HepG2 (cell line): Measurements from ENCODE around the gene NELFCD. TPM values are rescaled to one million over a fixed set of nuclear protein-coding genes. Genes with fewer than 3 reads are reported as not detected.

ENCODE experiments used
- ATAC-seq: fragments of 200-7000 bp; cut with Tn5 transposase; 3 replicates; pipeline ENCODE4 v1.9.1; 2020; ENCODE audit warnings: mild to moderate bottlenecking, moderate library complexity
- BruUV-seq: library from RNA; stranded (reverse); fragments of 400-500 nt; replicated peaks from 2 replicates; lab custom pipeline; 2021; lab: Mats Ljungman, UMichigan
- CTCF ChIA-PET: fragments of 300-600 bp; formaldehyde crosslinking; extraction: SDS; loops from one replicate; lab custom pipeline; 2021; ENCODE audit warnings: low total read pairs, inconsistent platforms, low intra/inter-chr PET ratio; lab: Yijun Ruan, JAX
- POLR2A ChIA-PET: fragments of 350-600 bp; sonication (Branson Sonifier 250); formaldehyde crosslinking; loops from one replicate; lab custom pipeline; 2020; ENCODE audit warnings: antibody characterized with exemption, inconsistent platforms; lab: Yijun Ruan, JAX
- DNase-seq: peaks from one replicate; pipeline ENCODE4 v3.0.0-alpha.2; 2015; ENCODE audit warnings: low spot score
- FAIRE-seq: peaks from 3 replicates; lab custom pipeline; 2011; peaks lifted over from hg19 to GRCh38; lab: Jason Lieb, UNC
- H2AFZ ChIP-seq: one replicate; pipeline ENCODE4 v1.6.1; 2011; ENCODE audit warnings: low read length, inconsistent platforms
- H3K27ac ChIP-seq: fragments of 300-600 bp; 3 replicates; pipeline ENCODE4 v1.8.0; 2011; ENCODE audit warnings: mixed run types, mild to moderate bottlenecking, mixed read lengths, low read length, inconsistent platforms; ENCODE audit not compliant: insufficient read depth; ENCODE audit errors: extremely low read length
- H3K27me3 ChIP-seq, 2 experiments: fragments of 200-600 bp in 1 of 2; 2 replicates in 1 of 2; 3 replicates in 1 of 2; pipeline versions ENCODE4 v1.6.0 to v1.8.0; 2011; ENCODE audit warnings: low read length in 2 of 2, mild to moderate bottlenecking in 2 of 2, moderate library complexity in 2 of 2, inconsistent platforms in 1 of 2; ENCODE audit not compliant: insufficient read depth in 2 of 2, control insufficient read depth in 1 of 2
- H3K36me3 ChIP-seq, 2 experiments: fragments of 200-600 bp in 1 of 2; replicated peaks in 1 of 2; 2 replicates in 1 of 2; 3 replicates in 1 of 2; pipeline versions ENCODE4 v1.5.1 to v1.8.0; 2011; ENCODE audit warnings: low read length in 2 of 2, inconsistent platforms in 1 of 2; ENCODE audit not compliant: insufficient read depth in 2 of 2, control insufficient read depth in 1 of 2
- H3K4me1 ChIP-seq: 2 replicates; pipeline ENCODE4 v1.5.1; 2012; ENCODE audit warnings: low read length, inconsistent platforms; ENCODE audit not compliant: insufficient read depth
- H3K4me2 ChIP-seq: 2 replicates; pipeline ENCODE4 v1.6.0; 2011; ENCODE audit warnings: low read depth, low read length, inconsistent platforms
- H3K4me3 ChIP-seq, 3 experiments: fragments of 200-600 bp in 1 of 3; sonication (generic), shearing (Covaris generic) in 1 of 3; replicated peaks in 1 of 3; 2 replicates each; pipeline ENCODE4 v1.5.1; 2011 to 2016; ENCODE audit warnings: low read length in 3 of 3, inconsistent platforms in 2 of 3, low read depth in 2 of 3, mild to moderate bottlenecking in 2 of 3, control low read depth in 1 of 3, mixed read lengths in 1 of 3; ENCODE audit not compliant: insufficient read depth in 1 of 3
- H3K79me2 ChIP-seq: one replicate; pipeline ENCODE4 v1.6.1; 2011; ENCODE audit warnings: low read length, inconsistent platforms; ENCODE audit not compliant: insufficient read depth
- H3K9ac ChIP-seq: 2 replicates; pipeline ENCODE4 v1.6.0; 2011; ENCODE audit warnings: mild to moderate bottlenecking, low read depth, low read length, inconsistent platforms; ENCODE audit not compliant: insufficient read depth
- H3K9me3 ChIP-seq: 2 replicates; pipeline ENCODE4 v1.5.1; 2012; ENCODE audit warnings: mild to moderate bottlenecking, low read length
- H4K20me1 ChIP-seq: 2 replicates; pipeline ENCODE4 v1.6.0; 2011; ENCODE audit warnings: inconsistent platforms, mild to moderate bottlenecking, low read length, moderate library complexity; ENCODE audit not compliant: insufficient read depth
- CHD4 ChIP-seq: fragments of 200-600 bp; sonication (generic); IDR thresholded peaks from 2 replicates; pipeline ENCODE4 v1.7.0; 2017; ENCODE audit warnings: mild to moderate bottlenecking, low read length, borderline replicate concordance
- DRAP1 ChIP-seq: IDR thresholded peaks from 2 replicates; pipeline ENCODE4 v1.6.1; 2016; ENCODE audit warnings: missing genetic modification reagents, missing compliant biosample characterization
- GATAD1 ChIP-seq: IDR thresholded peaks from 2 replicates; pipeline ENCODE4 v1.6.1; 2016; ENCODE audit warnings: missing genetic modification reagents, missing compliant biosample characterization
- HNRNPL ChIP-seq: fragments of 200-400 bp; formaldehyde crosslinking; IDR thresholded peaks from 2 replicates; pipeline ENCODE4 v1.6.1; 2017; ENCODE audit warnings: mild to moderate bottlenecking, low read depth, low read length
- MTERF4 ChIP-seq: sonication (generic); formaldehyde crosslinking; IDR thresholded peaks from 2 replicates; pipeline ENCODE4 v1.8.0; 2023; ENCODE audit warnings: mild to moderate bottlenecking, missing genetic modification reagents
- NFE2 ChIP-seq: sonication (generic); formaldehyde crosslinking; IDR thresholded peaks from 2 replicates; pipeline ENCODE4 v1.4.0; 2020; ENCODE audit warnings: missing genetic modification reagents
- NFIB ChIP-seq: sonication (generic); formaldehyde crosslinking; IDR thresholded peaks from 2 replicates; pipeline ENCODE4 v1.9.0; 2021; ENCODE audit warnings: missing genetic modification reagents, mild to moderate bottlenecking, borderline replicate concordance
- PAF1 ChIP-seq: IDR thresholded peaks from 2 replicates; pipeline ENCODE4 v1.6.1; 2016; ENCODE audit warnings: missing genetic modification reagents, missing compliant biosample characterization
- RBFOX2 ChIP-seq: fragments of 200-400 bp; formaldehyde crosslinking; IDR thresholded peaks from 2 replicates; pipeline ENCODE4 v1.6.1; 2017; ENCODE audit warnings: low read depth, mild to moderate bottlenecking, low read length
- STAG1 ChIP-seq: sonication (generic); formaldehyde crosslinking; IDR thresholded peaks from 2 replicates; pipeline ENCODE4 v1.4.0; 2020; ENCODE audit warnings: missing genetic modification reagents
- TBX3 ChIP-seq: fragments of 450-650 bp; IDR thresholded peaks from 2 replicates; pipeline ENCODE4 v1.6.1; 2017; ENCODE audit warnings: antibody characterized with exemption, mild to moderate bottlenecking, inconsistent platforms, borderline replicate concordance
- ZNF207 ChIP-seq: fragments of 450-650 bp; IDR thresholded peaks from 2 replicates; pipeline ENCODE4 v1.6.1; 2016; ENCODE audit warnings: antibody characterized with exemption, borderline replicate concordance
- ZNF256 ChIP-seq: sonication (generic); formaldehyde crosslinking; conservative IDR thresholded peaks from 2 replicates; pipeline ENCODE4 v1.4.0; 2020; ENCODE audit warnings: missing genetic modification reagents
- ZNF446 ChIP-seq: sonication (generic); formaldehyde crosslinking; IDR thresholded peaks from 2 replicates; pipeline ENCODE4 v1.5.0; 2020; ENCODE audit warnings: mild to moderate bottlenecking, missing genetic modification reagents
- ZNF619 ChIP-seq: sonication (generic); formaldehyde crosslinking; IDR thresholded peaks from 2 replicates; pipeline ENCODE4 v1.4.0; 2020; ENCODE audit warnings: mild to moderate bottlenecking, missing genetic modification reagents
- ZNF740 ChIP-seq: sonication (generic); formaldehyde crosslinking; IDR thresholded peaks from 2 replicates; pipeline ENCODE4 v1.4.0; 2020; ENCODE audit warnings: missing genetic modification reagents
- ZNF878 ChIP-seq: sonication (generic); formaldehyde crosslinking; IDR thresholded peaks from 2 replicates; pipeline ENCODE4 v1.8.1; 2023; ENCODE audit warnings: mild to moderate bottlenecking, missing genetic modification reagents, moderate library complexity
- WGBS: methylation state at CpG from one replicate; pipeline ENCODE4 v1.1.6; 2017; ENCODE audit warnings: low lambda C conversion rate; 5-methylcytosine and 5-hydroxymethylcytosine counted together
- in situ Hi-C: cut with HindIII; loops from 2 replicates; pipeline ENCODE4 v1.10.0; 2017; ENCODE audit warnings: low pct_unique_long_range_greater_than_20kb; ENCODE audit not compliant: extremely low pct_ligation_motif_present
- intact Hi-C: fragments of 100-400 bp; cut with micrococcal nuclease; formaldehyde crosslinking; loops from one replicate; pipeline ENCODE4 v1.10.0; 2022; ENCODE audit not compliant: unreplicated experiment
- polyA plus RNA-seq, 8 experiments: library from polyadenylated mRNA; depleted of rRNA in 3 of 8; stranded (reverse) in 7 of 8; unstranded in 1 of 8; fragments of >200 nt; fragmentation: Illumina TruSeq in 4 of 8; extraction: Trizol in 4 of 8; gene quantifications; 2 replicates each; pipeline versions ENCODE4 v1.2.1 to v1.2.3, GENCODE V29; 2011 to 2016; ENCODE audit warnings: low read depth in 4 of 8, missing spikeins in 1 of 8, mixed read lengths in 1 of 8; ENCODE audit not compliant: insufficient read depth in 1 of 8
- total RNA-seq, 5 experiments: library from RNA; depleted of rRNA; stranded (reverse); fragments of >200 nt; fragmentation: Illumina TruSeq; extraction: Trizol; gene quantifications; 2 replicates each; pipeline ENCODE4 v1.2.3, GENCODE V29; 2016; ENCODE audit warnings: low read depth in 1 of 5

NELFCD gene
- total and polyA plus RNA-seq, 2 of the 13 experiments (the other 11 are each of a cell fraction or from before 2014, with no cell fraction given): 159 to 203 TPM

GRCh38 chr20:58959652-58960051 lies 21.4 kb upstream of the NELFCD start:
- FAIRE-seq: no peak
- ATAC-seq: no peak
- DNase-seq: no peak
- ChIA-PET POLR2A (no interaction called here), CTCF (no interaction called here)
- Histone ChIP-seq H3K27ac (no peak overlapping the region), H3K4me3 (no peak overlapping the region), H3K9ac (no peak overlapping the region), H3K4me1 (peaks cover 8% of the 10 kb centered on the region; the same call in 1 of the 2 replicates), H4K20me1 (no peaks in the 10 kb centered on the region), H3K36me3 (no peaks in the 10 kb centered on the region), H2AFZ (peak overlapping the region; percentile 59), H3K9me3 (no peaks in the 10 kb centered on the region), H3K4me2 (peak overlapping the region; percentile 19; the same call in 1 of the 2 replicates), H3K27me3 (peaks cover 2 to 31% of the 10 kb centered on the region in 2 experiments), H3K79me2 (no peaks in the 10 kb centered on the region)
- WGBS: 37% methylated on average over 6 of the region's 6 CpGs
- no peak for TF ChIP-seq NFIB (CRISPR knock-in tag)
- no peak for TF ChIP-seq ZNF446 (CRISPR knock-in tag)
- TF ChIP-seq ZNF878 (CRISPR knock-in tag): 0 out of 2 replicates have a peak, but pooled peaks have one; percentile 22
- TF ChIP-seq PAF1 (CRISPR knock-in tag): no peak
- TF ChIP-seq RBFOX2: no peak
- no peak for TF ChIP-seq CHD4
- in situ Hi-C loops: no loop called here
- intact Hi-C loops: loop anchor here (10.0 kb wide), 1 partner anchor 125 kb away; no protein-coding TSS in a partner anchor
- no TSS peak for BruUV-seq

GRCh38 chr20:58963060-58963584 lies 17.9 kb upstream of the NELFCD start:
- Histone ChIP-seq H3K27me3 (peaks cover 7 to 49% of the 10 kb centered on the region in 2 experiments), H3K4me3 (no peak overlapping the region), H3K36me3 (no peaks in the 10 kb centered on the region), H3K4me1 (peaks cover 15% of the 10 kb centered on the region), H3K79me2 (no peaks in the 10 kb centered on the region), H3K27ac (no peak overlapping the region), H2AFZ (peak overlapping the region; percentile 57), H4K20me1 (no peaks in the 10 kb centered on the region), H3K9ac (no peak overlapping the region), H3K4me2 (no peak overlapping the region), H3K9me3 (no peaks in the 10 kb centered on the region)
- ChIA-PET POLR2A (no interaction called here), CTCF (no interaction called here)
- DNase-seq: no peak
- 9% methylated on average over 8 of the region's 8 CpGs for WGBS
- peak; percentile 47; the same call in 2 of the 3 replicates for ATAC-seq
- no TSS peak for BruUV-seq
- in situ Hi-C loops: no loop called here
- no peak for FAIRE-seq
- intact Hi-C loops: loop anchor here (10.0 kb wide), 1 partner anchor 122 kb away; no protein-coding TSS in a partner anchor
- TF ChIP-seq PAF1 (CRISPR knock-in tag) (no peak), ZNF740 (peak; percentile 90), ZNF207 (no peak), ZNF878 (CRISPR knock-in tag) (no peak), NFE2 (no peak), TBX3 (no peak), ZNF256 (CRISPR knock-in tag) (no peak), GATAD1 (CRISPR knock-in tag) (no peak), ZNF619 (no peak), DRAP1 (CRISPR knock-in tag) (no peak), HNRNPL (no peak), MTERF4 (CRISPR knock-in tag) (no peak), STAG1 (CRISPR knock-in tag) (peak; percentile 34; the same call in 1 of the 2 replicates)
